Activated naive CD4-positive, alpha-beta T cell treated with Interleukin-2 at 50 U/mL for 16 hours (primary cell): ENCODE results near the gene ANKRD60.

Experiments
- DNase-seq: peaks from one replicate; pipeline ENCODE4 v3.0.0-alpha.2; 2020

ANKRD60 gene

GRCh38 chr20:58222446-58222845 lies 6.0 kb downstream of the ANKRD60 start:
- DNase-seq: no peak

- DNase-seq: no peak
Observed at GRCh38 chr20:58219342-58219700, 9.1 kb downstream of the ANKRD60 start.

- no peak for DNase-seq
Observed at GRCh38 chr20:58218665-58219341, 9.7 kb downstream of the ANKRD60 start.

- no peak for DNase-seq
Observed at GRCh38 chr20:58216334-58216733, 12.1 kb downstream of the ANKRD60 start.

GRCh38 chr20:58215116-58215515 lies 13.3 kb downstream of the ANKRD60 start:
- DNase-seq: no peak

- DNase-seq: no peak
Observed at GRCh38 chr20:58214310-58214709, 14.1 kb downstream of the ANKRD60 start.

GRCh38 chr20:58213716-58214115 lies 14.7 kb downstream of the ANKRD60 start:
- no peak for DNase-seq

GRCh38 chr20:58213121-58213520 lies 15.3 kb downstream of the ANKRD60 start:
- DNase-seq: no peak

GRCh38 chr20:58212636-58213035 lies 15.8 kb downstream of the ANKRD60 start:
- no peak for DNase-seq

GRCh38 chr20:58210398-58210747 lies 18.1 kb downstream of the ANKRD60 start:
- no peak for DNase-seq

- DNase-seq: peak; percentile 89
Observed at GRCh38 chr20:58209652-58210397, 18.6 kb downstream of the ANKRD60 start.

GRCh38 chr20:58208944-58209343 lies 19.5 kb downstream of the ANKRD60 start:
- DNase-seq: no peak

GRCh38 chr20:58205850-58206249 lies 22.6 kb downstream of the ANKRD60 start:
- no peak for DNase-seq

GRCh38 chr20:58202044-58202443 lies 26.4 kb downstream of the ANKRD60 start:
- no peak for DNase-seq

- DNase-seq: no peak
Observed at GRCh38 chr20:58201616-58202015, 26.8 kb downstream of the ANKRD60 start.

- DNase-seq: no peak
Observed at GRCh38 chr20:58199469-58199868, 29.0 kb downstream of the ANKRD60 start.

GRCh38 chr20:58198901-58199355 lies 29.5 kb downstream of the ANKRD60 start:
- DNase-seq: no peak

- no peak for DNase-seq
Observed at GRCh38 chr20:58198384-58198783, 30.1 kb downstream of the ANKRD60 start.

GRCh38 chr20:58197185-58197469 lies 31.3 kb downstream of the ANKRD60 start:
- DNase-seq: no peak

- DNase-seq: no peak
Observed at GRCh38 chr20:58196402-58197184, 31.9 kb downstream of the ANKRD60 start.

GRCh38 chr20:58195047-58195446 lies 33.4 kb downstream of the ANKRD60 start:
- DNase-seq: no peak

GRCh38 chr20:58194175-58194791 lies 34.2 kb downstream of the ANKRD60 start:
- no peak for DNase-seq

GRCh38 chr20:58192567-58192966 lies 35.9 kb downstream of the ANKRD60 start:
- DNase-seq: peak; percentile 42

GRCh38 chr20:58192065-58192464 lies 36.4 kb downstream of the ANKRD60 start:
- no peak for DNase-seq
